HG03159 (cell line): ENCODE results near the gene PANK4.
"Not testable (repeated sequence)": the region's sequence is repeated elsewhere in the genome, so short reads cannot be mapped to it uniquely, and the experiment has no call there.

Experiments used
- ATAC-seq: cut with Tn5 transposase; IDR thresholded peaks from one replicate; pipeline ENCODE4 v1.9.1; 2021; ENCODE audit warnings: mild to moderate bottlenecking, moderate library complexity; ENCODE audit not compliant: unreplicated experiment

Gene PANK4

GRCh38 chr1:2525920-2526823 lies at the start of gene PANK4:
TSS of gene PANK4 (minus strand) at chr1:2526596. CDS start at chr1:2526587, 9 bp downstream.
- ATAC-seq, result peak; percentile 83

DNA sequence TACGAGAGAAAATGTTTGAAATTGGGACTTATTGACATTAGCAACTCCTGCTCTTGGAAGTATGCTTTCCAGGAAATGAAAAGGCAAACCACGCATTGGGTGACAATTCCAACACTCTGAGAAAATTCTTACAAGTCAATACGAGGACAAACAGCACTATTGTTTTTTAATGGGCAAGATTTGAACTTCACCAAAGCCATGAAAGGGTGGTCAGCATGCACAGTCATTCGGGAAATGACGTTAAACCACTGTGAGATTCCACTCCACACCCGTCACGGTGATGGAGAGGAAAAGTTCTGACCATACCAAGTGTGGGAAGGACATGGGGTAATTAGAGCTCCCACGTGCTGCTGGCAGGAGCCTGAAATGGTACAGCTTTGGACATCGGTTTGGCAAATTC lies 48.0 kb upstream of the PANK4 start:
- no peak for ATAC-seq

DNA sequence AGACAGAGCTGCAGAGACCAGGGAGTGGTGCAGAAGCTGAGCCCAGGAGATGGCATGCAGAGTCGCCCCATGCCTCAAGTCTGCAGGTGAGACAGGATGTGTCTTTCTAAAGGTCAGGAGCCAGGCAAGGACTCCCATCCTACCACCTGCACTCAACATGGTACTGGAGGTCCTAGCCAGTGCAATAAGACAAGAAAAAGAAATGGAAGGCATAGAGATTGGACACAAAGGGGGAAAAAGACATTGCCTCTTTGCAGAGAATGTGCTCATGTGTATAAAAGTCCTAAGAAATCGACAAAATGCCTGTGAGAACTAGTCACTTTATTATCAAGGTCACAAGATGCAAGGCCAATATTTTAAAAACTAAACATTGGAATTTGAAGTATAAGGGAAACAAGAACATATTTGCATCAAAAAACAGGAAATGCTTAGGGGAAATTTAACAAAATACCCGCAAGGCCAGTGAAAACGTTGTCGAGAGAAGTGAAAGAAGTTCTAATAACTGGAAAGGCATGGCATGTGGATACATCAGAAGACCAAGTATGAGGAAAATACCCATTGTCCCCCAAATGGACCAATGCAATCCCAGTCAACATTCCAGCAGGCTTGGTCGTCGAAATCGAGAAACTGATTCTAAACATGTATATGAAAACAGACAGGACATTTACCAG lies 47.0 kb upstream of the PANK4 start:
- no peak for ATAC-seq

DNA sequence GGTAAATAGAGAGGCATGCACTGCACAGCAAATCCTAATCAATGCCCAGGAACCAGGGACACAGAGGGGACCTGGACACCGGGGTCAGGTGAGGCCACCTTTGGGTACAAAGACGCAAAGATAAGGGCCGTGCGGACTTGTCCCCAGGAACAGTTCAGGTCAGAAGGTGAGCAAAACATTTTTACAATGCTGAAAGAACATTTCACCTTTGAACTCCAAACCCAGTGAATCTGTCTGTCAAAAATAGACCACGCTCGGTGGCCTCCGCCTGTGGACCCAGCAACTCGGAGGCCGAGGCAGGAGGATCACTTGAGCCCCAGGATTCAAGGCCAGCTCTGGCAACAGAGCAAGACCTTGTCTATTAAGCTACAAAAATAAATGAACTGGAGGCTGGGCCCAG lies 45.0 kb upstream of the PANK4 start:
- ATAC-seq, result no peak

GRCh38 chr1:2570332-2570731 lies 43.9 kb upstream of the PANK4 start:
- no peak for ATAC-seq

- ATAC-seq, result not testable (repeated sequence)
These were observed 43.3 kb upstream of the PANK4 start for GRCh38 chr1:2569703-2570102.

DNA sequence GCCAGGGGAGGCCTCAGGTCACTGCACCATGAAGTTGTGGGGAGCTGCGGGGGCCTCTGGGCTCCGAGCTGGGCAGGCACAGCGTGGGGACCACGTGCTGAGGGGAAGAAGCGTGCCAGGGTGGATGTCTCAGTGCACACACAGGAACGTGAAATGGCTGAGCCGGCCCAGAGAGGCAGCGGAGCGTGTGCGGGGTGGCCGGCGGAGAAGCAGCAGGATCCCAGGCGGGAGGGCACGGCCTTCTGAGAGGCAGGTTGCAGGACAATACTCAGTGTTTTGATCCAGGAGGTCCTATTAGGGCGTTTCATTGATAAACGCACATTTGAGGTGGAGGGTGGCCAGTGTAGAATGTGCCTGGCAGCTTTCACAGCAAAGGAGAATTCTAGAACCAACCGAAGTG lies 42.7 kb upstream of the PANK4 start:
- ATAC-seq, result no peak

GRCh38 chr1:2568187-2568816 lies 41.9 kb upstream of the PANK4 start:
- not testable (repeated sequence) for ATAC-seq

- no peak for ATAC-seq
These were observed 40.8 kb upstream of the PANK4 start for GRCh38 chr1:2567083-2567679.

GRCh38 chr1:2566101-2567045 lies 40.0 kb upstream of the PANK4 start:
- no peak for ATAC-seq

DNA sequence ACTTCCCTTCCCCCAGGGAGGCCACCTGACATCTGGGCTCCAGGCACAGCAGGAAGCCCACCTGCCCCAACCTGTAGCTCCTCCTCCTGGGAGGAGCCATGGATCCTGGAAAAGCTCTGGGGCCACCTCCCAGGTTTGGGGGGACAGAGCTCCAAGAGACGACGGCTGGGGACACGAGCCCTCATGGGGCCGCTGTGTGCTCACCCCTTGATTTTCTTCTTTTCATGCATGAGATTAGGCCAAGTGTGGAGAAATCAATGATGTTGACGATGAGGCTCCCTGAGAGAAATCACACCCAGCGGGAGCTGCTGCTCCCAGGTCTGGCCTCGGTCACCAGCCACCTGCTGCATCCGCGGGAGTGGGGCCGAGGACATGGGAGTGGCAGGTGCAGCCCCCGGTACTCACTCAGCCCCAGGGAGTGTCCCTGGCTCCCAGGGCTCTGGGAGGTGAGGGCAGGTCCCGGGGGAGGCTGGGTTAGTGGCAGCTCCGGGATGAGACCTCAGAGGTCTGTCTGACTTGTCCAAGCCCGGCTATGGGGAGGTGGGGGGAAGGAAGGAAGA lies 38.5 kb upstream of the PANK4 start:
- no peak for ATAC-seq

DNA sequence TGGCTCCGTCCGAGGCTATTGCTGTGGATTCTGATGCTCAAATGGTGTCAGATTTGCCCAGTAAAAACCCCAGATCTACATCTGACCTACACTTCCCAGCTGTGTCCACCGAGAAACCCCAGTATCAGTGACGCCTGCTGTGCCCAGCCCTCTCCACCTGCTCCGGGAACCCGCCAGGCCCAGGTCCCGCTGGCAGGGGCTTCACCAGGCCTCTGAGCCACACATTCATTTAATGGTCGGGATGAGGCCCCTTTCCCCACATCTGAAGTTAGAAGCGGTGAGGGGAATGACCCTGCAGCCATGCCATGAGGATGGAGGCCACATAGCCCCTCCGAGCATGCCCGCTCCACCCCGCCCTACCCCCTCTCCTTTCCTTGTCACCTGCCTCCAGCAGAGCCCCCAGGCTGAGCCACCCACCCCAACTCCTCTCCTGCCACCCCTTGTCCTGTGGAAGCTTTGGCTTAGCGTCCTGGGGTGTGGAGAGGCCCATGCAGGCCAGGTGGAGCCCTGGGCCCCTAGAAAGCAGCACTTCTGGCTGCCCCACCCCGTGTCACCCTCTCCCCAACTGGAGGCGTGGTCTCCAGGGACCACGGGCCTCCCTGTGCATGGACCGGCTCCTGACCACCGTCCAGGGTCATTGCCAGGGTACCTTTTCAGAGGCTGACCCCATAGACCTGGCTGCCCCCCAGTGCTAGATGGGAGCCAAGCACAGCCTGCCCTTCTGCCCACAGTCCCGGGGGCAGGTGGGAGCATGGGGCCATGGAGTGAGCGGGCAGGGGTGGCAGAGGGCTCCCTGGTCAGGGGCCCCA lies 37.8 kb upstream of the PANK4 start:
- no peak for ATAC-seq

DNA sequence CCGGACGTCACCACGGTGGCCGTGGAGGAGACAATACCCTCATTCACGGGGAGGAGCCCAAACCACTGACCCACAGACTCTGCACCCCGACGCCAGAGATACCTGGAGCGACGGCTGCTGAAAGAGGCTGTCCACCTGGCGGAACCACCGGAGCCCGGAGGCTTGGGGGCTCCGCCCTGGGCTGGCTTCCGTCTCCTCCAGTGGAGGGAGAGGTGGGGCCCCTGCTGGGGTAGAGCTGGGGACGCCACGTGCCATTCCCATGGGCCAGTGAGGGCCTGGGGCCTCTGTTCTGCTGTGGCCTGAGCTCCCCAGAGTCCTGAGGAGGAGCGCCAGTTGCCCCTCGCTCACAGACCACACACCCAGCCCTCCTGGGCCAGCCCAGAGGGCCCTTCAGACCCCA lies 36.8 kb upstream of the PANK4 start:
- ATAC-seq, result no peak

DNA sequence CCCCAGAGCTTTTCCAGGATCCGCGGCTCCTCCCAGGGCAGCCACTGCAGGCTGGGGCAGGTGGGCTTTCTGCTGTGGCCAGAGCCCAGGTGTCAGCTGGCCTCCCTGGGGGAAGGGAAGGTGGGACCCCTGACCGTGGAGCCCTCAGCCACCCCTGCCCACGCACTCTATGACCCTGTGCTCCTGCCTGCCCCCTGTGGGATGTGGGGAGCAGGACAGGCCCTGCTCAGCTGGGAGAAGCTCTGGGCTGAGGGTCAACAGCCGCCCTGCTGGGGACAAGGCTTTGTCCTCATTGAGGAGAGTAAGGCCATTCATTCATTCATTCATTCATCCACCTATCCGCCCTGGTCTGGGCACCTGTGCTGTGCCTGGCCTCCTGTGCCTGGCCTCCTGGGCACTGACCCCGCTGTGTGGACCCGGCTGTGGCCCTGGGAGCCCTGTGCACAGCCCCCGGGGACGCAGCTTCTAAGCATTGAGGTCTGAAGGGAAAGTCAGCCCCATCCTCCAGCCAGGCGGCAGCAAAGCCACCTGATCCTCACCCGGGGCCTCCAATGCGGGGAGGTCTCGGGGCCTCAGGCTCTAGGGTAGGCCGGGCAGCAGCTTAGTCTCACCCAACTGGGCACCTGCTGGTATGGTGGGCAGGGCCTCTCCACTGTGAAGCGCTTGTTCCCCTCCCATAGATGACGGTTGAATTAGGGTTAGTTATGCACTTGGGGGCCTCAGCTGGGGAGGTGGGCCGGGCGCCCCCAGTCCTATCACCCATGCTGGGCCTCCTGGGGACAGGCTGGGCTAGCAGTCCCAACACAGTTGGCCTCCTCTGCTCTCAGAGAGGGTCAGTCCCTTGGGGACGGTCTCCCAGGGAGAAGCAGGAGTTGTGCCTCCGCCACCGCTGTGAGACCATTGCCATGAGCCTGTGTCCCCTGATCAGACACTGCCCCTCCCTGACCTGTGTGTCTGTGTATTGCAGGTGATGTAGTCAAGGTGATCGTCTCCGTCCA lies 35.8 kb upstream of the PANK4 start:
- no peak for ATAC-seq

DNA sequence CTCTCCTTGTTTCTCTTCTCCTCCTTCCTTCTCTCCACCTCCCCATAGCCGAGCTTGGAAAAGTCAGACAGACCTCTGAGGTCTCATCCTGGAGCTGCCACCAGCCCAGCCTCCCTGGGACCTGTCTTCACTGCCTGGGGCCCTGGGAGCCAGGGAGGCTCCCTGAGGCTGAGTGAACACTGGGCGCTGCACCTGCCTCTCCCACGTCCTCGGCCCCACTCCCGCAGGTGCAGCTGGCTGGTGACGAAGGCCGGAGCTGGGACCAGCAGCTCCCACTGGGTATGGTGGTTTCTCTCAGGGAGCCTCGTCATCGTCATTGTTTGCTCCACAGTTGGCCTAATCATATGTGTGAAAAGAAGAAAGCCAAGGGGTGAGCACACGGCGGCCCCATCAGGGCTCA lies 35.0 kb upstream of the PANK4 start:
- ATAC-seq, result no peak

DNA sequence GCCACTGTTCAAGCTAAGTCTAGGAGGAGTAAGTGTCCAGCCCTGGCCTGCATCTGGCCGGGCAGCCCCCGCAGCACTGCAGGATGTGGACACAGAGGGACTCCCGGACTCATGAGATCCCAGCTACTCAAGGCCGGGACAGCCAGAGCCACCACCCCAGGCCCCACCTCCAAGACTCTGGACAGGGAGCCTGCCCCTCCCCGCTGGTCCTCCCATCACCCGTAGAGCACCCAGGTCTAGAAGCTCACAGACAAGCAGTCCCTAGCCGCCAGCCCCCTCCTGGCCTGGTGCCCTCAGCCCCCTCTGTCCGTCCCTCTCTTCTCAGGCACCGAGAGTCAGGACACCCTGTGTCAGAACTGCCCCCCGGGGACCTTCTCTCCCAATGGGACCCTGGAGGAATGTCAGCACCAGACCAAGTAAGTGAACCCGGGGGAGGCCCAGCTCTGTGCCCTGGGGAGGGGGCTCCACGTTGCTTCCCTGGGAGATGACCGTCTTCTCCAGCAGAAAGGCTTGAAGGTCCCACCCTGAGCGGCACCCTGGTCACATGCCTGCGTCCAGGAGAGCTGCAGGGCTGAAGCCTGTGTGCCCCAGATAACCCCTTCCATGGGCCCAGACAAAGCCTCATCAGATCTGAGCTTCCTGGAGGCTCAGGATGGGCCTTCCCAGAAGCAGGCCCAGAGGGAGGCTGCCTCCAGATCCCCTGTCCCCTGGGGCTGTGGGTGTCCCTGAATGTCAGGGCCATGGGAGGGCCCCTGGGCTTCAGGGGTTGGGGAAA lies 34.1 kb upstream of the PANK4 start:
- ATAC-seq, result no peak
